HL-60 (cell line): ENCODE data around the gene TRABD.

ENCODE experiments used
- DNase-seq, 2 experiments: peaks; one replicate each; pipeline ENCODE4 v3.0.0-alpha.2; 2010 to 2020; ENCODE audit warnings: low read depth in 1 of 2, low spot score in 1 of 2
- H3K27ac ChIP-seq: fragments of 250-450 bp; sonication (Bioruptor Pico); replicated peaks from 2 replicates; pipeline ENCODE4 v1.5.1; 2020; ENCODE audit warnings: mild to moderate bottlenecking, moderate library complexity
- H3K27me3 ChIP-seq: fragments of 250-450 bp; sonication (Bioruptor Pico); 2 replicates; pipeline ENCODE4 v1.5.1; 2021; ENCODE audit warnings: mild to moderate bottlenecking, moderate library complexity; ENCODE audit not compliant: insufficient read depth, poor library complexity, severe bottlenecking
- H3K4me3 ChIP-seq: replicated peaks from 2 replicates; pipeline ENCODE4 v1.5.1; 2011; ENCODE audit warnings: mild to moderate bottlenecking, control low read depth, low read length; ENCODE audit not compliant: insufficient read depth
- GABPA ChIP-seq: IDR thresholded peaks from 2 replicates; pipeline ENCODE4 v1.6.1; 2012; ENCODE audit warnings: low read depth
- POLR2AphosphoS5 ChIP-seq: IDR thresholded peaks from 2 replicates; pipeline ENCODE4 v1.6.1; 2012; ENCODE audit warnings: low read depth
- SPI1 ChIP-seq: IDR thresholded peaks from 2 replicates; pipeline ENCODE4 v1.6.1; 2012; ENCODE audit warnings: low read depth, mild to moderate bottlenecking, borderline replicate concordance
- TF ChIP-seq, protein P1 (sequence below): IDR thresholded peaks from one replicate; pipeline ENCODE4 v1.5.1; 2011; ENCODE audit warnings: low read length, control low read depth, inconsistent platforms; ENCODE audit not compliant: insufficient read depth
- TF ChIP-seq, protein P2 (sequence below): IDR thresholded peaks from 2 replicates; pipeline ENCODE4 v1.6.1; 2012; ENCODE audit warnings: low read depth; ENCODE audit not compliant: insufficient replicate concordance

Gene TRABD

DNA sequence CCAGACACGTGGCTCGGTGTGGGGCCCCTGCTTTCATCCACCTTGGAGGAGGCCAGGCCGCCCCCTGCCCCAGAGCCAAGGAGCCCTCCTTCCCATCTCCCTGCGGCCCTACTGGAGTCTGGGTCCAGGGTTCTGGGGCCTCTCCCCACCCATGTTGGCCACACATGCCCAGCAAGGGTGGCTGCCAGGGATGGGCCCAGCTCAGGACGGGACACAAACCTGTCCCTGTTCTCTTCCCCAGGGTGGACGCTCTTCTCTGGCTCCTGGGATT, 10.6 kb upstream of the TRABD start:
- Histone ChIP-seq H3K27me3 (no peaks in the 10 kb centered on the region), H3K27ac (no peak overlapping the region), H3K4me3 (no peak overlapping the region)
- DNase-seq: no peak
- no peak for TF ChIP-seq SPI1
- no peak for TF ChIP-seq GABPA
- TF ChIP-seq POLR2AphosphoS5: no peak
- TF ChIP-seq, protein P1, sequence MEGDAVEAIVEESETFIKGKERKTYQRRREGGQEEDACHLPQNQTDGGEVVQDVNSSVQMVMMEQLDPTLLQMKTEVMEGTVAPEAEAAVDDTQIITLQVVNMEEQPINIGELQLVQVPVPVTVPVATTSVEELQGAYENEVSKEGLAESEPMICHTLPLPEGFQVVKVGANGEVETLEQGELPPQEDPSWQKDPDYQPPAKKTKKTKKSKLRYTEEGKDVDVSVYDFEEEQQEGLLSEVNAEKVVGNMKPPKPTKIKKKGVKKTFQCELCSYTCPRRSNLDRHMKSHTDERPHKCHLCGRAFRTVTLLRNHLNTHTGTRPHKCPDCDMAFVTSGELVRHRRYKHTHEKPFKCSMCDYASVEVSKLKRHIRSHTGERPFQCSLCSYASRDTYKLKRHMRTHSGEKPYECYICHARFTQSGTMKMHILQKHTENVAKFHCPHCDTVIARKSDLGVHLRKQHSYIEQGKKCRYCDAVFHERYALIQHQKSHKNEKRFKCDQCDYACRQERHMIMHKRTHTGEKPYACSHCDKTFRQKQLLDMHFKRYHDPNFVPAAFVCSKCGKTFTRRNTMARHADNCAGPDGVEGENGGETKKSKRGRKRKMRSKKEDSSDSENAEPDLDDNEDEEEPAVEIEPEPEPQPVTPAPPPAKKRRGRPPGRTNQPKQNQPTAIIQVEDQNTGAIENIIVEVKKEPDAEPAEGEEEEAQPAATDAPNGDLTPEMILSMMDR: no peak
- TF ChIP-seq, protein P2, sequence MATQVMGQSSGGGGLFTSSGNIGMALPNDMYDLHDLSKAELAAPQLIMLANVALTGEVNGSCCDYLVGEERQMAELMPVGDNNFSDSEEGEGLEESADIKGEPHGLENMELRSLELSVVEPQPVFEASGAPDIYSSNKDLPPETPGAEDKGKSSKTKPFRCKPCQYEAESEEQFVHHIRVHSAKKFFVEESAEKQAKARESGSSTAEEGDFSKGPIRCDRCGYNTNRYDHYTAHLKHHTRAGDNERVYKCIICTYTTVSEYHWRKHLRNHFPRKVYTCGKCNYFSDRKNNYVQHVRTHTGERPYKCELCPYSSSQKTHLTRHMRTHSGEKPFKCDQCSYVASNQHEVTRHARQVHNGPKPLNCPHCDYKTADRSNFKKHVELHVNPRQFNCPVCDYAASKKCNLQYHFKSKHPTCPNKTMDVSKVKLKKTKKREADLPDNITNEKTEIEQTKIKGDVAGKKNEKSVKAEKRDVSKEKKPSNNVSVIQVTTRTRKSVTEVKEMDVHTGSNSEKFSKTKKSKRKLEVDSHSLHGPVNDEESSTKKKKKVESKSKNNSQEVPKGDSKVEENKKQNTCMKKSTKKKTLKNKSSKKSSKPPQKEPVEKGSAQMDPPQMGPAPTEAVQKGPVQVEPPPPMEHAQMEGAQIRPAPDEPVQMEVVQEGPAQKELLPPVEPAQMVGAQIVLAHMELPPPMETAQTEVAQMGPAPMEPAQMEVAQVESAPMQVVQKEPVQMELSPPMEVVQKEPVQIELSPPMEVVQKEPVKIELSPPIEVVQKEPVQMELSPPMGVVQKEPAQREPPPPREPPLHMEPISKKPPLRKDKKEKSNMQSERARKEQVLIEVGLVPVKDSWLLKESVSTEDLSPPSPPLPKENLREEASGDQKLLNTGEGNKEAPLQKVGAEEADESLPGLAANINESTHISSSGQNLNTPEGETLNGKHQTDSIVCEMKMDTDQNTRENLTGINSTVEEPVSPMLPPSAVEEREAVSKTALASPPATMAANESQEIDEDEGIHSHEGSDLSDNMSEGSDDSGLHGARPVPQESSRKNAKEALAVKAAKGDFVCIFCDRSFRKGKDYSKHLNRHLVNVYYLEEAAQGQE: no peak

DNA sequence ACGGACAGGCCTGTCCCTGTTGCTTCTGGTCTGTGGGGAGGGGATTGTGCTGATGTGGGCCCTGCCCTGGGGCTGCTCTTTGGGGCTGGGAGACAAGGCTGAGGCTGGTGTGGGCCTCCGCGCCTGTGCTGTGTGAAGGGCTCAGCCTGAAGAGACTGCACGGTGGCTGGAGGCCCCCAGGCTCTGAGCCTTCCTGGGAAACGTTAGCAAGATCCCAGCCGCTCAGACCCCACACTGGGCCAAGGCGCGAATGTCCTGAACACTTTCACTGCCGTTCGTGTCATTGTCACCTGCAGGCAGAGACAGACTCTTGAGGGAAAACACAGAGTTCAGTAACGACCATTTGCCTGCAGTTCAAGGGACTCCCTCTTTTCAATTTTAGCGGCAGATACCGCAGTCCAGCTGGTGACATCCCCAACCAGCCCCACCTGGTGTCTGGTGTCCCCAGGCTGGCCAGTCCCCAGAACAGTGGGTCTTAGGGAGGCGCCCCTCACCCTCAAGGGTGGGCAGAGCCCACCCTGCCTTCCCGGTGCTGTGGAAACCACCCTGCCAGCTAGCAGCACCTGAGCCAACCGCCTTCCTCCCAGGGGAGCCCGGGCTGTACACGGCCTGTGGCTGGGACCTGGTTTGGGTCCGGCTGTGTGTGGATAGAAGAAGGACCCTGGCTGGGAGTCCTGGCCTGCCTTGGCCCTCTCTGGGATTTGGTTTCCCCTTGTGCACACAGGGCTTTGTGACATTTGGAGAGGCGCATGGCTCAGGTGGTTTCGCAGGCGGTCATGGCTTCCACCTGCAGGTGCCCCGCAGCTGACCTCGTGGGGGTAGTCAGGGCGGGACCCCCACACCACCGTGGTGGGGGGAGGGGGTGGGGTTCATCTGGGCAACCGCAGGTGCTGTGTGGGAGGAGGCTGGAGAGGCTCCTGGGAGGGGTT, 9.5 kb upstream of the TRABD start:
- Histone ChIP-seq H3K27ac (no peak overlapping the region), H3K27me3 (no peaks in the 10 kb centered on the region), H3K4me3 (no peak overlapping the region)
- TF ChIP-seq, protein P1: no peak
- TF ChIP-seq, protein P2: no peak
- TF ChIP-seq SPI1: no peak
- no peak for TF ChIP-seq GABPA
- TF ChIP-seq POLR2AphosphoS5: no peak
- no peak for DNase-seq

DNA sequence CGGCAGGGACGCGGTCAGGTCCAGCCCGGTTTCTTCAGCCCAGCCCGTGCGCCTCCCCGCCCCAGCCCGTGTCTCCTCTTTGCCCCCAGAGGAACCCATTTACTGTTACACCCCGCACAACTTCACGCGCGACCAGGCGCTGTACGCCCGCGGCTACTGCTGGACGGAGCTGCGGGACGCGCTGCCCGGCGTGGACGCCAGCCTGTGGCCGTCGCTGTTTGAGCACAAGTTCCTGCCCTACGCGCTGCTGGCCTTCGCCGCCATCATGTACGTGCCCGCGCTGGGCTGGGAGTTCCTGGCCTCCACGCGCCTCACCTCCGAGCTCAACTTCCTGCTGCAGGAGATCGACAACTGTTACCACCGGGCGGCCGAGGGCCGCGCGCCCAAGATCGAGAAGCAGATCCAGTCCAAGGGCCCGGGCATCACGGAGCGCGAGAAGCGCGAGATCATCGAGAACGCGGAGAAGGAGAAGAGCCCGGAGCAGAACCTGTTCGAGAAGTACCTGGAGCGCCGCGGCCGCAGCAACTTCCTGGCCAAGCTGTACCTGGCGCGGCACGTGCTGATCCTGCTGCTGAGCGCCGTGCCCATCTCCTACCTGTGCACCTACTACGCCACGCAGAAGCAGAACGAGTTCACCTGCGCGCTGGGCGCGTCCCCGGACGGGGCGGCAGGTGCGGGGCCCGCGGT, 8.7 kb upstream of the TRABD start:
- Histone ChIP-seq H3K27ac (no peak overlapping the region), H3K4me3 (no peak overlapping the region), H3K27me3 (no peaks in the 10 kb centered on the region)
- TF ChIP-seq, protein P2: no peak
- TF ChIP-seq POLR2AphosphoS5 (no peak), GABPA (no peak), SPI1 (no peak)
- DNase-seq: no peak
